ENCODE data around the gene DPYSL4. TPM values are rescaled to one million over a fixed set of nuclear protein-coding genes. Genes with fewer than 3 reads are reported as not detected.

Gene DPYSL4
- total RNA-seq, 1 donor from 2014 or later = 55.9 TPM

GRCh38 chr10:132180736-132181135 is 6.0 kb upstream of the DPYSL4 start:
- Mint-ChIP-seq H3K27ac (no peak overlapping the region), H3K27me3 (peaks cover 82% of the 10 kb centered on the region), H3K9me3 (ENCODE audit: low read depth) (no peaks in the 10 kb centered on the region), H3K4me1 (ENCODE audit: low read depth) (peaks cover 4% of the 10 kb centered on the region), H3K4me3 (ENCODE audit: low read depth) (no peak overlapping the region), H3K36me3 (ENCODE audit: insufficient read depth) (no peaks in the 10 kb centered on the region)
- TF ChIP-seq CTCF (IDR thresholded peaks at IDR 0.05; ENCODE audit: unreplicated experiment) = no peak
- no peak for DNase-seq (ENCODE audit: low spot score, unreplicated experiment)

DNA sequence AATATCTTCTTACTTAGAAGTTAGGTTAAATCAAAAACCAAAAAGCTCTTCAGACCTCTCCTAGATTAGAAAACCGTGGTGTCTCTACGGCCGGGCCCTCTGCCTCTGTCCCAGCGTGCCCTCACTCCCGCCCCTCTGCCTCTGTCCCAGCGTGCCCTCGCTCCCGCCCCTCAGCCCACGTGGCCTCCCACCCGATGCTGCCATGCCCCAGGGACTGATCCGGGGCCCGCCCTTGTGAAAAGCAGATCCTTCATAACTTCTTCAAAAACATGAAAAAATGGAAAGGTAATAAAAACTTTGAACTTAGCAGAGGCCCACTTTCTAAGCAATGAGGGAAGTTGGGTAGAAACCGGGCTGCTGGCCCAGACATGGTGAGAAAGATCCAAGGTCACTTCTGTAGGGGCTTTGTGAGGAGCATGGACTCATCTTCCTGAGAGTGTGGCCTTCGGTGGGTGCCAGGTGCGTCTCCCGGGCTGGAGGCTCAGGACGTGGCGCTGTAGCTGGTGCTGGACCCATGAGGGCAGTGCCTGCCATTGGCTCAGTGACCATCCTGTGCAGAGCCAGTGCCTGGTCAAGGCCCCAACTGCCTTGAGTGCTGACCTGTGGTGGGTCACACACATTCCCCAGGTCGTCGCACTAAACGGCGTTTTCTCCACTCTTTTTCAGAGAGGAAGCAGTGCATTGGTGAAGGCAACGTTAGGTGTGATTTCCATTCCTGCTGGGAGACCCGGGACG is 4.9 kb upstream of the DPYSL4 start:
- Mint-ChIP-seq H3K27me3 (peaks cover 71% of the 10 kb centered on the region), H3K4me1 (ENCODE audit: low read depth) (no peaks in the 10 kb centered on the region), H3K27ac (no peak overlapping the region), H3K4me3 (ENCODE audit: low read depth) (no peak overlapping the region), H3K9me3 (ENCODE audit: low read depth) (no peaks in the 10 kb centered on the region), H3K36me3 (ENCODE audit: insufficient read depth) (no peaks in the 10 kb centered on the region)
- no peak for DNase-seq (ENCODE audit: low spot score, unreplicated experiment)
- TF ChIP-seq CTCF (IDR thresholded peaks at IDR 0.05; ENCODE audit: unreplicated experiment) = no peak

DNA sequence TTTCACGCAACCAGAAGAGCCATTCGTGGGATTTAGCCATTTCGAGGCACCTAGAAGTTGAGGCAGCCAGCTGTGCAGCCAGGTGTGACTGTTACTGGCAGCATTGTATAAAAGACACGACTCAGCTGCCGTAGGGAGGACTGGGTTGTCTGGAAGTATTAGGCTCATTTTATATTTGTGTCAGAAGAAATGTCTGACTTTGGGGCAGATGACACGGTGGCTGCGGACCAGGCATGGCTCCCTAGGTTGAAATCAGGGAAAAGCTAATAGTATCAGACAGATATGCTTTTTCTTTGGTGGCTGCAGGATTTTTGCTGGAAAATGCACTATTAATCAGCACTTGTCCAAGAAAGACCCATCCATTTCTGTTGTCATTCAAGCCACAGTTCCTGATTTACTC is 4.2 kb upstream of the DPYSL4 start:
- Mint-ChIP-seq H3K9me3 (ENCODE audit: low read depth) (no peaks in the 10 kb centered on the region), H3K4me3 (ENCODE audit: low read depth) (no peak overlapping the region), H3K36me3 (ENCODE audit: insufficient read depth) (no peaks in the 10 kb centered on the region), H3K27ac (no peak overlapping the region), H3K27me3 (peaks cover 63% of the 10 kb centered on the region), H3K4me1 (ENCODE audit: low read depth) (no peaks in the 10 kb centered on the region)
- TF ChIP-seq CTCF (IDR thresholded peaks at IDR 0.05; ENCODE audit: unreplicated experiment) = no peak
- DNase-seq (ENCODE audit: low spot score, unreplicated experiment) = no peak

- TF ChIP-seq CTCF (IDR thresholded peaks at IDR 0.05; ENCODE audit: unreplicated experiment) = no peak
- Mint-ChIP-seq H3K9me3 (ENCODE audit: low read depth) (no peaks in the 10 kb centered on the region), H3K36me3 (ENCODE audit: insufficient read depth) (peaks cover 1% of the 10 kb centered on the region), H3K4me1 (ENCODE audit: low read depth) (peaks cover 2% of the 10 kb centered on the region), H3K27ac (no peak overlapping the region), H3K27me3 (peaks cover 62% of the 10 kb centered on the region), H3K4me3 (ENCODE audit: low read depth) (no peak overlapping the region)
- no peak for DNase-seq (ENCODE audit: low spot score, unreplicated experiment)
Measured at GRCh38 chr10:132183046-132183445, 3.7 kb upstream of the DPYSL4 start.

DNA sequence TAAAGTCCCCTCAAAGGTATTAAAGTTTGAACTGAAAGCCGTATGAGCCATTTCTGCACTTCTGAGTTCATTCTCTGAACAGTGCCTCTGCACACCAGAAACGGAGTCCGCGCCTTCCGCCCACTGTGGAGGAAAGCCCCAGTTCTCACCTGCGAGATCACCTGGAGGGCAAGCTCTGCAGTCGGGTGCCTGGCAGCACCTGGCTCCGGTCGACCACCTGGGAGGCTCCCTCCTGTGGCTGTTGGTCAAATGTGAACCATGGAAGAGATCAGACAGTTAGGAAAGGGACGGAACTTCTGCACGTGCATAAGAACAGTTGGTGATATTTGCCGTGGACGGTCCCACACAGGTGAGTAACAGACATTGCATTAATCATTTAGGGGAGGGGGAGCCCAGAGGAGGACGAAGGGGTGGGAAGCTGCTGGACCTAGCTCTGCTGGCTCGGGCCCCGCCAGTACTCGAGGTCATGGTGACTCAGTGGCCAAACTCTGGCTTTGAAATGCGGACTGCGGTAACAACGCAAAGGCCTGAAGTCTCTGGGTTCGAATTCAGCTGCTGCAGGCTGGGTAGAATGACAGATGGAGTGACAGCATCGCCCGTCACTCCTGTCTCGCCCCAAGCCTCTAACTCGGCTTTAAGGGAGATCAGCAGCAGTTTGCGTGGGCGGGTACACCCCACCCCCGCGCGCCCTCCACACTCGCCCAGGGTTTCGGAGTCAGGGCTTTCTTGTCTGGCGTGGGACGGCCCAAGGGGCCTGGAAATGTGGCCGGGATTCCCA is 1.7 kb upstream of the DPYSL4 start:
- Mint-ChIP-seq H3K27ac (no peak overlapping the region), H3K4me1 (ENCODE audit: low read depth) (peaks cover 5% of the 10 kb centered on the region), H3K4me3 (ENCODE audit: low read depth) (peak overlapping the region; percentile 15), H3K36me3 (ENCODE audit: insufficient read depth) (peaks cover 5% of the 10 kb centered on the region), H3K27me3 (peaks cover 67% of the 10 kb centered on the region), H3K9me3 (ENCODE audit: low read depth) (no peaks in the 10 kb centered on the region)
- DNase-seq (ENCODE audit: low spot score, unreplicated experiment) = no peak
- no peak for TF ChIP-seq CTCF (IDR thresholded peaks at IDR 0.05; ENCODE audit: unreplicated experiment)

Measured in progenitor cell of endocrine pancreas (in vitro differentiated cells).